Neural cell (in vitro differentiated cells): Measurements from ENCODE around the gene ARMH1.

Experiments
- CTCF ChIP-seq: fragments of 450-650 bp; IDR thresholded peaks from 2 replicates; pipeline ENCODE4 v1.5.1; 2014; ENCODE audit warnings: antibody characterized with exemption, mild to moderate bottlenecking, moderate library complexity; ENCODE audit not compliant: poor library complexity, severe bottlenecking
- SMC3 ChIP-seq: fragments of 450-650 bp; conservative IDR thresholded peaks from 2 replicates; pipeline ENCODE4 v1.6.1; 2014; ENCODE audit warnings: antibody characterized with exemption, mild to moderate bottlenecking, moderate library complexity; ENCODE audit not compliant: poor library complexity

DNA sequence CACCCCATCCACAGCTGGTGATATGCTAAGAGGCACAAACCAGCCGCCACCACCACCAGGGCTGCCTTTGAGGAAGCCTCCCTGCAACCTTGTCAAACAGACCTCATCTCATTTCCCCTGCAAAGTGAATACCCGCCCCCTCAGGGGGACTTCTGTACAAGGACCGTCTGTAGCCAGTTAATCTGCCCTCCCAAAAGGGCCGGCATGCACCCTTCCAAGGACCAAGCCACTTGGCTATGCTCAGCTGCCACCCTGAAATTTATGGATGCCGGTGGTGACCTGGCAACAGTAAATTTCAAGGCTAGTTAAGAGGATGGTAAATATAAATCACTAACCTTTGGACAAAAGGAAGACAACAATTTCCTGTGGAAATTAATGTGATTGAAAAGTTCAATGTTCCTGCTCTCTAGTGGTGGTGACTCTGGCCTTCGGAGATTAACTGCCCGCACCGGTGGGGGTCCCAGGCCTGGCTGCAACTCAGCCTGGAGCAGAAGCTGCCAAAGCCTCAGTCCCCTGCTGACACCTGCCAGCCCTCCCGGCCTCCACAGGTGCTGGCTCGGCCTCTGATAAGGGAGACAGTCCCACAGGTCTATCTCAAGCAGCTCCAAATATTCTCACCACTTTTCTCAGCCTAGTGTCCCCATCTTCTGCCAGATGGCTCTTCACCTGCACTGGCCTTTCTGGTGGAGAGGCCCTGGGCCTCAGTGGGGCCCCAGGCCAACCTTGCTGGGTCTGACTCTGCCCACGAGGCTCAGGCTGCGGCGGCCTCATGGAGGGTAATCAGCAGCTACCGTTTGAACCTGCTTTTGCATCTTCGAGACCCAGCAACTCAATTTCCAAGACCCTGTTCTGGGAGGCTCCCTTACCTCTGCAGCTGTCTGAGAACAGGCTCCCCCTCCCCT, 12.5 kb upstream of the ARMH1 start:
- TF ChIP-seq CTCF (no peak), SMC3 (no peak)
